ENCODE data around the gene WDCP.
A peak's percentile ranks its signal among the peaks of the same experiment; 100 is the strongest.

WDCP gene

GRCh38 chr2:24084386-24085199 lies 37.4 kb upstream of the WDCP start, which contains the start of gene TP53I3:
TSS of gene TP53I3 (minus strand) at chr2:24084834. CDS start at chr2:24084326, 508 bp downstream.
- TF ChIP-seq CTCF (IDR thresholded peaks at IDR 0.05; ENCODE audit: control insufficient read depth, insufficient read depth, low read depth, low read length, missing control alignments), result peak; percentile 52
- peak within 1 kb of the TSS; percentile 94 for H3K4me3 ChIP-seq (ENCODE audit: control insufficient read depth, low read depth, low read length)
- peak; percentile 42 for DNase-seq (ENCODE audit: low read depth)

- peak overlapping the region; percentile 94 for H3K4me3 ChIP-seq (ENCODE audit: control insufficient read depth, low read depth, low read length)
- peak; percentile 44 for DNase-seq (ENCODE audit: low read depth)
- no peak for TF ChIP-seq CTCF (IDR thresholded peaks at IDR 0.05; ENCODE audit: control insufficient read depth, insufficient read depth, low read depth, low read length, missing control alignments)
Observed at GRCh38 chr2:24083567-24084385, 36.6 kb upstream of the WDCP start.

GRCh38 chr2:24082787-24083566 lies 35.8 kb upstream of the WDCP start:
- DNase-seq (ENCODE audit: low read depth), result no peak
- H3K4me3 ChIP-seq (ENCODE audit: control insufficient read depth, low read depth, low read length), result peak overlapping the region; percentile 94
- no peak for TF ChIP-seq CTCF (IDR thresholded peaks at IDR 0.05; ENCODE audit: control insufficient read depth, insufficient read depth, low read depth, low read length, missing control alignments)

- no peak for TF ChIP-seq CTCF (IDR thresholded peaks at IDR 0.05; ENCODE audit: control insufficient read depth, insufficient read depth, low read depth, low read length, missing control alignments)
- no peak overlapping the region for H3K4me3 ChIP-seq (ENCODE audit: control insufficient read depth, low read depth, low read length)
- DNase-seq (ENCODE audit: low read depth), result no peak
Observed at GRCh38 chr2:24080701-24081100, 33.5 kb upstream of the WDCP start.

- no peak for TF ChIP-seq CTCF (IDR thresholded peaks at IDR 0.05; ENCODE audit: control insufficient read depth, insufficient read depth, low read depth, low read length, missing control alignments)
- DNase-seq (ENCODE audit: low read depth), result no peak
- H3K4me3 ChIP-seq (ENCODE audit: control insufficient read depth, low read depth, low read length), result no peak overlapping the region
Observed at GRCh38 chr2:24077879-24078278, 30.7 kb upstream of the WDCP start.

GRCh38 chr2:24077535-24077877 lies 30.3 kb upstream of the WDCP start:
- TF ChIP-seq CTCF (IDR thresholded peaks at IDR 0.05; ENCODE audit: control insufficient read depth, insufficient read depth, low read depth, low read length, missing control alignments), result no peak
- H3K4me3 ChIP-seq (ENCODE audit: control insufficient read depth, low read depth, low read length), result peak overlapping the region; percentile 65
- DNase-seq (ENCODE audit: low read depth), result no peak
